Activated CD4-positive, alpha-beta T cell treated with anti-CD3 and anti-CD28 coated beads for 24 hours (primary cell): ENCODE data around the gene DCAF4L1.

Experiments
- DNase-seq, 2 donors: peaks; one replicate each; pipeline ENCODE4 v3.0.0-alpha.2; 2020; ENCODE audit warnings: low read depth in 2 of 2

Gene DCAF4L1

DNA sequence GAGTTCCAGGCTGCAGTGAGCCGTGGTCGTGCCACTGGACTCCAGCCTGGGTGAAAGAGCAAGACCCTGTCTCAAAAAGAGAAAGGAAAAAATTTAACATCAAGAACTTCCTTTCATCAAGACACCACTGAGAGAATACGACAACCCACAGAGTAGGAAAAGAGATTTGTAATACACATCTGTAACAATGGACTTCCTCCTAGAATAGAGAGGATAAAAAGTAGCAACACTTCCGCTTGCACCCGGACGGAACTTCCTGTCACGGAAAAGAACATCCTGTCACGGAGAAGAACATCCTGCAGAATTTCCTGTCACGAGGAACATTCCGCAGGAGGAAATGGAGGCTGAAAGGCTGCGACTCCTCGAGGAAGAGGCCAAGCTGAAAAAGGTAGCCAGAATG is at the start of gene DCAF4L1:
TSS of gene DCAF4L1 (plus strand) at position 301 of the 400 bp plus-strand sequence. CDS start at position 338, 37 bp downstream.
- DNase-seq: no peak

GRCh38 chr4:41932988-41933387 is 48.6 kb upstream of the DCAF4L1 start:
- DNase-seq: no peak

GRCh38 chr4:41933997-41934503 is 47.5 kb upstream of the DCAF4L1 start:
- DNase-seq: no peak

- DNase-seq: no peak
Observed at GRCh38 chr4:41934514-41934900, 47.0 kb upstream of the DCAF4L1 start.

GRCh38 chr4:41934901-41935651 is 46.5 kb upstream of the DCAF4L1 start, which contains the start of gene TMEM33:
TMEM33 (plus strand) TSS chr4:41935429; CDS start chr4:41935485, 56 bp downstream.
- DNase-seq: peak; percentile 59 to 68

GRCh38 chr4:41935652-41936021 is 45.9 kb upstream of the DCAF4L1 start:
- DNase-seq: peak; percentile 2 to 4

DNA sequence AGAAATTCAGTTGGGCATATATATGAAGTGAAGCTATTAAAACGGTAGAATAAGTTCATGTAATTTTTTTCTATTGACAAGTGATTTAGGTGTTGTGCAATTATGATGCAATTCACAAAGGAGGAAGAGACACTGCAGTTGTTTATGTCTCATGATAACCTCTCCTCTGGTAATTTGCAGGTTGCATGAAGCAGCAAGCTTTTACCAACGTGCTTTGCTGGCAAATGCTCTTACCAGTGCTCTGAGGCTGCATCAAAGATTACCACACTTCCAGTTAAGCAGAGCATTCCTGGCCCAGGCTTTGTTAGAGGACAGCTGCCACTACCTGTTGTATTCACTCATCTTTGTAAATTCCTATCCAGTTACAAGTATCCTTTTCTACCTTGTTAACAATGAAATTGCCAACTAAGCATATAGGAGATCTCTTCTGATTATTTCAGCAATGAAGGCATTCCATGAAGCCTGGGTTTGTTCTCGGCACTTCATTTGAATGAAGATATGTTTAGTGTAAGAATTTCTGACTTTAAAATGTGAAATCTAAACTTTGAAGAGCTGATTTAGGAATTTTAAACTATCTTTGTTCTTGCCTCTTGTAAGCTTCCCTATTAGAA is 42.4 kb upstream of the DCAF4L1 start:
- DNase-seq: no peak

DNA sequence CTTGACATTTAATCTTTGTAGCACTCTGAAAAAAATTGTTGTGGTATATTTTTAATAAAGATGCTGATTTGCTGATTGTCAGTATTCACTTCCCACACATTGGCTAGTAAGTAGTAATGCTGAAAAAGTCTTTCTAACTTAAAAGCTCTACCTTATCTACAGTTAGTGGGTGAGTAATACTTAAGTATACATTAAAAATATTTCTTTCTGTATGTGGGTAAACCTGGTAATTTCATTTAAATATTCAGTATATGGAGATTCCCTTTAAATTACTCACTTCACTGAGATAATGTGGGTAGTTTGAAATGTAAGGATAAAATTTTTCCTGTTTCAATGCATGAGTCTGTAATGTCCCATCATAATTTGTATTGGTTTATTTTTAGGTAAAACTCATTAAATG is 40.7 kb upstream of the DCAF4L1 start:
- no peak for DNase-seq

DNA sequence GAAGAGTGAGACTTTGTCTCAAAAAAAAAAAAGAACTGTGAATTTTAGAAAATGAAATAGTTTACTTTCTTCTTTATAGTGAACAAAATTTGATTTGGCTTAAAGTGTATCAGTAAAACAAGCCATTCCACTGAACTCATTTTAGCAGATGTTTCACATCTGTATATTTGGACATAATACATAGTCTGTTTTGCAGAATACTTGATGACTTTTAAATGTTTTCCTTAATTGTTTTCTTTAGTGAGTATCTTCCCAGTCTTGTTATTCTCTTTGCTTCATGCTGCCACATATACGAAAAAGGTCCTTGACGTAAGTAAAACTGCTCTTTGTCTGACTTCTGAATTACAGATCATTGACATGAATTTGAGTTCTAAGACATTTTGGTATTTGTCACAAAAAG is 38.0 kb upstream of the DCAF4L1 start:
- DNase-seq: no peak

DNA sequence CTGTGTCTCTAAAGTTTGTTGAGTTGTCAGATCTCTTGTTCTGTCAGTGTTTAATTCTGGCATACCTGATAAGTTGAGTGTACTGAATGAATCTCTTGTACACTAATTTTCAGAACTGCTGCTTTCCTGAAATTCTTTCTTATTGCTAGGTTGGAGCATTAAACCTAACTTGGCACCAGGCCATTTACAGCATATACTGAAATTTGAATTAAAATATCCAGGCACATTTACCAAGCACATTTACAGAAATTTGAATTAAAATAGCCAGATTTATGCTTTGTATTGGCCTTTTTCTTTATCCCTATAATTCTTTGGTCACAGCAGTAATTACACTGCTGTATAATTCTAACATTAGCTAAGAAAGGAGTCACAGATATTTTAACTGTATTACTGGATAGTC is 37.5 kb upstream of the DCAF4L1 start:
- no peak for DNase-seq

GRCh38 chr4:41949531-41949930 is 32.0 kb upstream of the DCAF4L1 start:
- DNase-seq: no peak

GRCh38 chr4:41957634-41958033 is 23.9 kb upstream of the DCAF4L1 start:
- no peak for DNase-seq

GRCh38 chr4:41963105-41963504 is 18.5 kb upstream of the DCAF4L1 start:
- DNase-seq: no peak

DNA sequence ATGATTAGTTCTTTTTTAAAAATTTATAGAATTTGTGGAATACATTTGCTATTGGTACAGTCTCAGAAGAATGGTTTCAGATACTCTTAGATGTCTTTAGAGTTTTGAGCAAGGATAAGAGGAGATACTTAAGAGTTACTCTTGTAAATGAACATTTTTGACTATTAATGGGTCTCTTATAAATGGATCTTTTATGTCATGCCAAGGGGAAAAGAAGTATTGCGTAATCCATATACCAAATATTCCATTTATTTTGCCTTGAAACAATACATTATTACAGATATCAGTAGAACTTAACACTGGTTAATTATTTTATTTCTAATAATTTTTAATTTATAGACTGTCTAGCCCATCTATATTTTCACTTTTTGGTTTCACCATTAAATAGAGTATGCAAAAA is 17.2 kb upstream of the DCAF4L1 start:
- no peak for DNase-seq

GRCh38 chr4:41967392-41967791 is 14.2 kb upstream of the DCAF4L1 start:
- no peak for DNase-seq

DNA sequence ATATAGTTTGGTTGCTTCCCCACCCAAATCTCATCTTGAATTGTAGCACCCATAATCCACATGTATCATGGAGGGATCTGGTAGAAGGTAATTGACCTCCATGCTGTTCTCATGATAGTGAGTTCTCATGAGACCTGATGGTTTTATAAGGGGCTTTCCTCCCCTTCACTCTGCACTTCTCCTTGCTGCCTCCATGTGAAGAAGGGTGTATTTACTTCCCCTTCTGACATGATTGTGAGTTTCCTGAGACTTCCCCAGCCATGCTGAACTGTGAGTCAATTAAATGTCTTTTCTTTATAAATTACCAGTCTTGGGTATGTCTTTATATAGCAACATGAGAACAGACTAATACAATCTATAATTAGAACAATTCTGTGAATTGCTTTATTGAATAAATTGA is 11.9 kb upstream of the DCAF4L1 start:
- no peak for DNase-seq

- DNase-seq: no peak
Observed at GRCh38 chr4:41975341-41975740, 6.2 kb upstream of the DCAF4L1 start.

- no peak for DNase-seq
Observed at GRCh38 chr4:41976775-41977516, 4.6 kb upstream of the DCAF4L1 start.

- DNase-seq: no peak
Observed at GRCh38 chr4:41977709-41978108, 3.8 kb upstream of the DCAF4L1 start.

- no peak for DNase-seq
Observed at GRCh38 chr4:41982716-41983115, 1.2 kb downstream of the DCAF4L1 start.

GRCh38 chr4:41985151-41985550 is 3.6 kb downstream of the DCAF4L1 start:
- DNase-seq: no peak

DNA sequence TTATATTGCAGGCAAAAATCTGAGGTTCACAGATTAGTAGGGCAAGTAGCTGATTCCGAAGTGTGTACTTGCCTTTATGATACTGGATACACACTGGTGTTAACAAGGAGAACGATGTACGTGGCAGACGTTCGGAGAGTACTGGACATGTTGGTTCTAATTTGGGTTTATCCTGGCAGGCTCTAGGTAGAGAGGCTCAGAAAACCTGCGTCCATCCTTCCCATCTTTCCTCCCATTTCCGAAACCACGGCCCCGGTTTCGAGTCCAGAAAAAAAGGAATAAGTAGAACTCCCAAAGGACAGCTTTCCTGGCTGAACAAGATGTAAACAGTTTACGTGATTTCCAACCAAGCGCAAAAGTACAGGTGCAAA is 8.4 kb downstream of the DCAF4L1 start:
- DNase-seq: no peak
